Measurements from ENCODE around the gene ANKZF1. TPM values are rescaled to one million over a fixed set of nuclear protein-coding genes. Genes with fewer than 3 reads are reported as not detected.

Gene ANKZF1
- polyA plus RNA-seq, 1 experiment: 22.0 TPM

- ChIA-PET POLR2A (interaction anchor here (1.0 kb wide), 1 partner anchor 45 kb away, joined by 4 read pairs; no protein-coding TSS in a partner anchor), CTCF (interaction anchor here (0.9 to 3.3 kb wide), 4 partner anchors 26 to 47 kb away, joined by 3 to 19 read pairs (median 14); partner anchors contain the start of gene DNAJB2)
- DNase-seq (ENCODE audit: low read depth, low spot score): no peak
- Histone ChIP-seq H3K4me3 (ENCODE audit: low read depth, low read length) (no peak overlapping the region), H3K27me3 (ENCODE audit: control insufficient read depth, insufficient read depth, low read length) (peaks cover 14% of the 10 kb centered on the region), H3K27ac (ENCODE audit: low read depth, low read length) (no peak overlapping the region), H3K9me3 (ENCODE audit: control insufficient read depth, insufficient read depth, low read length) (no peaks in the 10 kb centered on the region)
- TF ChIP-seq CTCF (IDR thresholded peaks at IDR 0.05; ENCODE audit: low read depth, low read length): no peak
These were observed 22.5 kb downstream of the ANKZF1 start for GRCh38 chr2:219252084-219252483.

- DNase-seq (ENCODE audit: low read depth, low spot score): no peak
- TF ChIP-seq CTCF (IDR thresholded peaks at IDR 0.05; ENCODE audit: low read depth, low read length): no peak
- CTCF ChIA-PET: interaction anchor here (0.9 to 3.3 kb wide), 4 partner anchors 25 to 47 kb away, joined by 3 to 19 read pairs (median 14); partner anchors contain the start of gene DNAJB2
- H3K27me3 ChIP-seq (ENCODE audit: control insufficient read depth, insufficient read depth, low read length): peaks cover 14% of the 10 kb centered on the region
- POLR2A ChIA-PET: interaction anchor here (0.6 to 1.0 kb wide), 4 partner anchors 13 to 257 kb away, joined by 3 to 7 read pairs (median 4); no protein-coding TSS in a partner anchor
- no peaks in the 10 kb centered on the region for H3K9me3 ChIP-seq (ENCODE audit: control insufficient read depth, insufficient read depth, low read length)
- H3K4me3 ChIP-seq (ENCODE audit: low read depth, low read length): peak overlapping the region; percentile 66
- no peak overlapping the region for H3K27ac ChIP-seq (ENCODE audit: low read depth, low read length)
These were observed 22.9 kb downstream of the ANKZF1 start for GRCh38 chr2:219252570-219252899.

GRCh38 chr2:219252900-219253752 lies 23.5 kb downstream of the ANKZF1 start, which contains the start of gene TUBA4B:
Gene TUBA4B, plus strand, starts transcription at chr2:219253243. Its CDS starts 165 bp downstream, at chr2:219253408.
- Histone ChIP-seq H3K27ac (ENCODE audit: low read depth, low read length) (no peak within 1 kb of the TSS), H3K4me3 (ENCODE audit: low read depth, low read length) (peak within 1 kb of the TSS; percentile 66), H3K9me3 (ENCODE audit: control insufficient read depth, insufficient read depth, low read length) (no peaks in the 10 kb centered on the region), H3K27me3 (ENCODE audit: control insufficient read depth, insufficient read depth, low read length) (peaks cover 14% of the 10 kb centered on the region)
- POLR2A ChIA-PET: interaction anchor here (0.6 to 1.7 kb wide), 8 partner anchors 13 to 258 kb away, joined by 3 to 9 read pairs (median 4); partner anchors contain the start of genes ABCB6 and DNAJB2
- no peak for TF ChIP-seq CTCF (IDR thresholded peaks at IDR 0.05; ENCODE audit: low read depth, low read length)
- CTCF ChIA-PET: interaction anchor here (2.5 to 3.1 kb wide), 2 partner anchors 25 to 42 kb away, joined by 16 to 19 read pairs; partner anchors contain the start of gene DNAJB2
- no peak for DNase-seq (ENCODE audit: low read depth, low spot score)

GRCh38 chr2:219253753-219254589 lies 24.4 kb downstream of the ANKZF1 start, which contains the start of gene TUBA4A:
Gene TUBA4A, minus strand, starts transcription at chr2:219253918. Its CDS starts 60 bp downstream, at chr2:219253858.
- Histone ChIP-seq H3K4me3 (ENCODE audit: low read depth, low read length) (peak within 1 kb of the TSS; percentile 66), H3K27me3 (ENCODE audit: control insufficient read depth, insufficient read depth, low read length) (peaks cover 14% of the 10 kb centered on the region), H3K27ac (ENCODE audit: low read depth, low read length) (no peak within 1 kb of the TSS), H3K9me3 (ENCODE audit: control insufficient read depth, insufficient read depth, low read length) (no peaks in the 10 kb centered on the region)
- TF ChIP-seq CTCF (IDR thresholded peaks at IDR 0.05; ENCODE audit: low read depth, low read length): no peak
- POLR2A ChIA-PET: interaction anchor here (0.6 to 1.7 kb wide), 6 partner anchors 21 to 149 kb away, joined by 3 to 9 read pairs (median 5); partner anchors contain the start of genes ABCB6, ANKZF1, ATG9A and DNAJB2
- CTCF ChIA-PET: interaction anchor here (0.6 to 3.1 kb wide), 6 partner anchors 8 to 83 kb away, joined by 3 to 19 read pairs (median 14); partner anchors contain the start of gene DNAJB2
- no peak for DNase-seq (ENCODE audit: low read depth, low spot score)
